Panc1 (cell line): ENCODE data around the gene AGO1. TPM values are rescaled to one million over a fixed set of nuclear protein-coding genes. Genes with fewer than 3 reads are reported as not detected.

ENCODE experiments used
- ATAC-seq: fragments of 200-7000 bp; cut with Tn5 transposase; 2 replicates; pipeline ENCODE4 v1.9.1; 2020; ENCODE audit warnings: mild to moderate bottlenecking, moderate library complexity
- BruUV-seq: library from RNA; stranded (reverse); fragments of 400-500 nt; replicated peaks from 2 replicates; lab custom pipeline; 2021; lab: Mats Ljungman, UMichigan
- CTCF ChIA-PET: fragments of 300-600 bp; sonication (Branson Sonifier 250); formaldehyde crosslinking; loops from one replicate; lab custom pipeline; 2022; ENCODE audit warnings: antibody characterized with exemption; lab: Charles Lee
- POLR2A ChIA-PET: fragments of 300-600 bp; sonication (Branson Sonifier 250); formaldehyde crosslinking; loops from one replicate; lab custom pipeline; 2022; ENCODE audit warnings: antibody characterized with exemption; lab: Charles Lee
- DNase-seq: peaks from one replicate; pipeline ENCODE4 v3.0.0-alpha.2; 2010; ENCODE audit warnings: low read depth, low spot score
- H3K27ac ChIP-seq: 2 replicates; pipeline ENCODE4 v1.5.1; 2011; ENCODE audit warnings: mild to moderate bottlenecking, low read length, inconsistent platforms
- H3K27me3 ChIP-seq: fragments of 200-500 bp; sonication (Bioruptor generic); 2 replicates; pipeline ENCODE4 v1.6.0; 2014; ENCODE audit warnings: low read length, inconsistent platforms; ENCODE audit not compliant: control insufficient read depth, insufficient read depth
- H3K36me3 ChIP-seq: fragments of 200-500 bp; sonication (Bioruptor generic); 2 replicates; pipeline ENCODE4 v1.5.1; 2014; ENCODE audit warnings: inconsistent platforms, mild to moderate bottlenecking, low read length, moderate library complexity; ENCODE audit not compliant: control insufficient read depth, insufficient read depth
- H3K4me1 ChIP-seq: 2 replicates; pipeline ENCODE4 v1.5.1; 2011; ENCODE audit warnings: inconsistent platforms, mild to moderate bottlenecking, low read length, moderate library complexity; ENCODE audit not compliant: control insufficient read depth, insufficient read depth
- H3K4me3 ChIP-seq, 2 experiments: 2 replicates each; pipeline ENCODE4 v1.5.1; 2011 to 2012; ENCODE audit warnings: low read depth in 2 of 2, low read length in 2 of 2, mild to moderate bottlenecking in 2 of 2, inconsistent platforms in 1 of 2, moderate library complexity in 1 of 2
- H3K9me3 ChIP-seq: fragments of 200-500 bp; sonication (Bioruptor generic); 2 replicates; pipeline ENCODE4 v1.5.1; 2014; ENCODE audit warnings: low read depth, mild to moderate bottlenecking, inconsistent platforms, low read length, moderate library complexity; ENCODE audit not compliant: control insufficient read depth, insufficient read depth
- POLR2AphosphoS5 ChIP-seq: IDR thresholded peaks from 2 replicates; pipeline ENCODE4 v1.6.1; 2012; ENCODE audit warnings: mild to moderate bottlenecking, low read depth, low read length, moderate library complexity
- REST ChIP-seq, 2 experiments: IDR thresholded peaks; 2 replicates each; pipeline ENCODE4 v1.6.1; 2011 to 2012; ENCODE audit warnings: low read depth in 2 of 2, control low read depth in 1 of 2, low read length in 1 of 2, mild to moderate bottlenecking in 1 of 2, moderate library complexity in 1 of 2; ENCODE audit not compliant: insufficient read depth in 1 of 2
- SIN3A ChIP-seq: IDR thresholded peaks from 2 replicates; pipeline ENCODE4 v1.6.1; 2012; ENCODE audit warnings: low read depth, mild to moderate bottlenecking, low read length, moderate library complexity, borderline replicate concordance; ENCODE audit not compliant: insufficient read depth
- TCF7L2 ChIP-seq: IDR thresholded peaks from 2 replicates; pipeline ENCODE4 v1.6.1; 2011; ENCODE audit warnings: mild to moderate bottlenecking, low read depth, low read length, inconsistent platforms
- in situ Hi-C: cut with HindIII; loops from 2 replicates; pipeline ENCODE4 v1.10.0; 2016; ENCODE audit warnings: low sequenced_read_pairs, low pct_unique_long_range_greater_than_20kb
- intact Hi-C: fragments of 100-400 bp; cut with micrococcal nuclease; formaldehyde crosslinking; loops from one replicate; pipeline ENCODE4 v1.10.0; 2022; ENCODE audit not compliant: unreplicated experiment
- total RNA-seq: library from RNA; stranded (reverse); gene quantifications from one replicate; pipeline ENCODE4 v1.2.1, GENCODE V29; 2021; ENCODE audit not compliant: unreplicated experiment
- TF ChIP-seq, protein P1 (sequence below): fragments of 450-650 bp; IDR thresholded peaks from 2 replicates; pipeline ENCODE4 v1.5.1; 2017; ENCODE audit warnings: mild to moderate bottlenecking

Gene AGO1
- total RNA-seq, 1 experiment from 2014 or later = 40.1 TPM

GRCh38 chr1:35850716-35851115 is 32.3 kb upstream of the AGO1 start:
- no TSS peak for BruUV-seq
- H3K4me3 ChIP-seq = no peak overlapping the region
- in situ Hi-C loops = no loop called here
- DNase-seq = no peak
- no peaks in the 10 kb centered on the region for H3K27me3 ChIP-seq
- no peak for ATAC-seq
- POLR2A ChIA-PET = no interaction called here
- CTCF ChIA-PET = no interaction called here
- intact Hi-C loops = no loop called here
- no peak overlapping the region for H3K27ac ChIP-seq
- no peaks in the 10 kb centered on the region for H3K9me3 ChIP-seq
- H3K4me1 ChIP-seq = no peaks in the 10 kb centered on the region
- TF ChIP-seq, protein P1, sequence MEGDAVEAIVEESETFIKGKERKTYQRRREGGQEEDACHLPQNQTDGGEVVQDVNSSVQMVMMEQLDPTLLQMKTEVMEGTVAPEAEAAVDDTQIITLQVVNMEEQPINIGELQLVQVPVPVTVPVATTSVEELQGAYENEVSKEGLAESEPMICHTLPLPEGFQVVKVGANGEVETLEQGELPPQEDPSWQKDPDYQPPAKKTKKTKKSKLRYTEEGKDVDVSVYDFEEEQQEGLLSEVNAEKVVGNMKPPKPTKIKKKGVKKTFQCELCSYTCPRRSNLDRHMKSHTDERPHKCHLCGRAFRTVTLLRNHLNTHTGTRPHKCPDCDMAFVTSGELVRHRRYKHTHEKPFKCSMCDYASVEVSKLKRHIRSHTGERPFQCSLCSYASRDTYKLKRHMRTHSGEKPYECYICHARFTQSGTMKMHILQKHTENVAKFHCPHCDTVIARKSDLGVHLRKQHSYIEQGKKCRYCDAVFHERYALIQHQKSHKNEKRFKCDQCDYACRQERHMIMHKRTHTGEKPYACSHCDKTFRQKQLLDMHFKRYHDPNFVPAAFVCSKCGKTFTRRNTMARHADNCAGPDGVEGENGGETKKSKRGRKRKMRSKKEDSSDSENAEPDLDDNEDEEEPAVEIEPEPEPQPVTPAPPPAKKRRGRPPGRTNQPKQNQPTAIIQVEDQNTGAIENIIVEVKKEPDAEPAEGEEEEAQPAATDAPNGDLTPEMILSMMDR = no peak
- TF ChIP-seq TCF7L2 (no peak), POLR2AphosphoS5 (no peak)
- peaks cover 7% of the 10 kb centered on the region for H3K36me3 ChIP-seq

DNA sequence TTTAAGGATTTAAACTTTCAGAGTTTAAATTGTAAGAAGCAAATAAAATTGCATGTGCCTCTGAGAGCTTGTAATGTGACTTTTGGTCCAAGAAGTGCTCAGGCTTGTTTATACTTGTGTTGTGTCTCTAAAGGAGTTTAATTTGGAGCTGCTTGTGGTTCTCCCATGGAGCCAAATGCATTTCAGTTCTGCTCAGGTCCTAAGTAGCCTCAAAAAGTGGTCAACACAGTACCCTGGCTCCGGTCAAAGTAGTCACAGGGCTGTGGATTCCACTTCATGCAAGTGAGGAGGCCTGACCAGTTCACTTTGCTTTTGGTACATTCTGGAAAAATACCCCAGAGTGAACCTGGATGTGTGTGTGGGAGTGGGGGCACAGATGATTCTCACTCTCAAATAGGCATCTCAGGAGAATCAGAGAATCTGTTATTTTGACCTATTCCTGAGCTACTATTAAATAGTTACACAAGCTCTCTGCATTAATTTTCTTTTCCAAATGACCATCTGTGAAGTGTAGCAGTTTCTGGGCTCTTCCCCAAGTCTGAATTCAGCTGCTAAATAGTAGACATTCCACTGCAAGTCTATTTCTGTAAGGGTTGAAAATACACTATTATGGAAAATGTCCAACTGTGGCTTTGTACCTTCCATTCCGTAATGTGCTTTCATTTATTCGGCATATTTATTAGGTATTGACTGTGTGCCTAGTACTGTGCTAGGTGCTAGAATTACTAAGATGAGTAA is 31.7 kb upstream of the AGO1 start:
- H3K4me3 ChIP-seq = no peak overlapping the region
- H3K36me3 ChIP-seq = peaks cover 7% of the 10 kb centered on the region
- BruUV-seq = no TSS peak
- no peaks in the 10 kb centered on the region for H3K27me3 ChIP-seq
- in situ Hi-C loops (no loop called here), intact Hi-C loops (no loop called here)
- no peak overlapping the region for H3K27ac ChIP-seq
- CTCF ChIA-PET = no interaction called here
- ATAC-seq = no peak
- TF ChIP-seq SIN3A (no peak), REST (IDR thresholded peaks at IDR 0.05; ENCODE audit: insufficient read depth in 1 of 2, low read depth in 2 of 2, low read length in 1 of 2) (no peak), TCF7L2 (no peak), POLR2AphosphoS5 (no peak)
- TF ChIP-seq, protein P1 = no peak
- POLR2A ChIA-PET = no interaction called here
- no peaks in the 10 kb centered on the region for H3K4me1 ChIP-seq
- no peaks in the 10 kb centered on the region for H3K9me3 ChIP-seq
- DNase-seq = no peak
